ENCODE data around the gene PSMB7.

GRCh38 chr9:124352616-124353015 lies 62.6 kb downstream of the PSMB7 start:
- TF ChIP-seq CTCF (IDR thresholded peaks at IDR 0.05), result no peak
- no peak for TF ChIP-seq POLR2AphosphoS5 (IDR thresholded peaks at IDR 0.05)
- no peak for TF ChIP-seq POLR2A (IDR thresholded peaks at IDR 0.05)
